Progenitor cell of endocrine pancreas (in vitro differentiated cells): ENCODE data around the gene EBNA1BP2. TPM values are rescaled to one million over a fixed set of nuclear protein-coding genes. Genes with fewer than 3 reads are reported as not detected.
A peak's percentile ranks its signal among the peaks of the same experiment; 100 is the strongest.

ENCODE experiments used
- DNase-seq: peaks from one replicate; pipeline ENCODE4 v3.0.0; 2021; ENCODE audit warnings: low spot score; ENCODE audit not compliant: unreplicated experiment
- H3K27ac Mint-ChIP-seq: 2 replicates; pipeline ENCODE4 v1.8.0; 2021; ENCODE audit warnings: mild to moderate bottlenecking, moderate library complexity, mixed read lengths
- H3K27me3 Mint-ChIP-seq: 2 replicates; pipeline ENCODE4 v1.8.0; 2021; ENCODE audit warnings: mixed read lengths
- H3K36me3 Mint-ChIP-seq: 2 replicates; pipeline ENCODE4 v1.8.0; 2022; ENCODE audit warnings: mixed read lengths; ENCODE audit not compliant: insufficient read depth
- H3K4me1 Mint-ChIP-seq: 2 replicates; pipeline ENCODE4 v1.8.0; 2021; ENCODE audit warnings: low read depth, mixed read lengths
- H3K4me3 Mint-ChIP-seq: 2 replicates; pipeline ENCODE4 v1.8.0; 2021; ENCODE audit warnings: low read depth, mild to moderate bottlenecking, moderate library complexity, mixed read lengths
- H3K9me3 Mint-ChIP-seq: 2 replicates; pipeline ENCODE4 v1.8.0; 2021; ENCODE audit warnings: low read depth, mixed read lengths
- long read RNA-seq: library from polyadenylated mRNA; unstranded; transcript quantifications from one replicate; pipeline ENCODE4 v2.0.0, GENCODE V29; 2020
- total RNA-seq: library from RNA; stranded (reverse); gene quantifications from 2 replicates; pipeline ENCODE4 v1.2.1, GENCODE V29; 2021
- TF ChIP-seq, protein P1 (sequence below): fragments of 200-600 bp; sonication (generic); IDR thresholded peaks from one replicate; pipeline ENCODE4 v1.5.0; 2021; ENCODE audit warnings: antibody characterized with exemption, mild to moderate bottlenecking; ENCODE audit not compliant: unreplicated experiment

Gene EBNA1BP2, protein sequence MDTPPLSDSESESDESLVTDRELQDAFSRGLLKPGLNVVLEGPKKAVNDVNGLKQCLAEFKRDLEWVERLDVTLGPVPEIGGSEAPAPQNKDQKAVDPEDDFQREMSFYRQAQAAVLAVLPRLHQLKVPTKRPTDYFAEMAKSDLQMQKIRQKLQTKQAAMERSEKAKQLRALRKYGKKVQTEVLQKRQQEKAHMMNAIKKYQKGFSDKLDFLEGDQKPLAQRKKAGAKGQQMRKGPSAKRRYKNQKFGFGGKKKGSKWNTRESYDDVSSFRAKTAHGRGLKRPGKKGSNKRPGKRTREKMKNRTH
- 48.8 and 51.7 TPM in 2 replicates for total RNA-seq
- long read RNA-seq, transcript EBNA1BP2-201 (9 exons, 1,322 nt), result major isoform, 52 of 68 reads
- long read RNA-seq, partial matches to known transcripts, result 3 of 68 reads
- long read RNA-seq, other reads (novel, unspliced or antisense), result 10 of 68 reads

DNA sequence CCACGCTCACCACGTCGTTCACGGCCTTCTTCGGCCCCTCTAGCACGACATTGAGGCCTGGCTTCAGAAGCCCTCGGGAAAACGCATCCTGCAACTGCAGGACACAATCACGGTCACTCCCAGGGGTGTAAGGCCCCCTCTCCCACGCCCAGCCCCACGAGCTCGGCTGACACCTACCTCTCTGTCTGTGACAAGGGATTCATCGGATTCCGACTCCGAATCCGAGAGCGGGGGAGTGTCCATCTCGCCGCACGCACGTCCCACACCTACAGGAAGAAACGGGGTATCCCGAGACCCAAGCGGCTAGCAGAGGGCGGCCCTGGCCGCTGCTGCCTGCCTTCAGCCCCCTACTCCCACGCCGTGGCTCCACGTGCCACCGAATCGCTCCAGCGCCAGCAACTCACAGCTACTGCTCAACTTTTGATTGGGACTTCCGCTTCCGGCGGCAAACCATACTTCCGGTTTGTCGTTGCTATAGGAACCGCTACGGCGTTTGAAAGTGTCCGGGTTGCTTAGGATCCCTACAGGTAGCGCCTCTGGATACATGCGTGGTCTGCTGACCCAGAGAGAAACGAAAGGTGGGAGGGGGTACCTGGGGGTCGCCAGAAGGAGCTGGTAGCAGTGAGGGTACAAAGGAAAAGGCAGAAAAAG is at the start of gene EBNA1BP2, which contains the start of gene CFAP57:
Gene EBNA1BP2, minus strand, starts transcription at position 415 of the 651 bp plus-strand sequence. Its CDS starts 172 bp downstream, at position 243.
Gene CFAP57, plus strand, starts transcription at position 455 of the 651 bp plus-strand sequence. CDS start 424 bp downstream, outside the sequence.
- Mint-ChIP-seq H3K4me3 (peak within 1 kb of the TSS; percentile 98), H3K27me3 (peaks cover 12% of the 10 kb centered on the region), H3K27ac (peak within 1 kb of the TSS; percentile 91), H3K4me1 (peaks cover 11% of the 10 kb centered on the region), H3K9me3 (no peaks in the 10 kb centered on the region), H3K36me3 (peaks cover 11% of the 10 kb centered on the region)
- TF ChIP-seq, protein P1, sequence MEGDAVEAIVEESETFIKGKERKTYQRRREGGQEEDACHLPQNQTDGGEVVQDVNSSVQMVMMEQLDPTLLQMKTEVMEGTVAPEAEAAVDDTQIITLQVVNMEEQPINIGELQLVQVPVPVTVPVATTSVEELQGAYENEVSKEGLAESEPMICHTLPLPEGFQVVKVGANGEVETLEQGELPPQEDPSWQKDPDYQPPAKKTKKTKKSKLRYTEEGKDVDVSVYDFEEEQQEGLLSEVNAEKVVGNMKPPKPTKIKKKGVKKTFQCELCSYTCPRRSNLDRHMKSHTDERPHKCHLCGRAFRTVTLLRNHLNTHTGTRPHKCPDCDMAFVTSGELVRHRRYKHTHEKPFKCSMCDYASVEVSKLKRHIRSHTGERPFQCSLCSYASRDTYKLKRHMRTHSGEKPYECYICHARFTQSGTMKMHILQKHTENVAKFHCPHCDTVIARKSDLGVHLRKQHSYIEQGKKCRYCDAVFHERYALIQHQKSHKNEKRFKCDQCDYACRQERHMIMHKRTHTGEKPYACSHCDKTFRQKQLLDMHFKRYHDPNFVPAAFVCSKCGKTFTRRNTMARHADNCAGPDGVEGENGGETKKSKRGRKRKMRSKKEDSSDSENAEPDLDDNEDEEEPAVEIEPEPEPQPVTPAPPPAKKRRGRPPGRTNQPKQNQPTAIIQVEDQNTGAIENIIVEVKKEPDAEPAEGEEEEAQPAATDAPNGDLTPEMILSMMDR, result no peak
- DNase-seq, result peak; percentile 63

DNA sequence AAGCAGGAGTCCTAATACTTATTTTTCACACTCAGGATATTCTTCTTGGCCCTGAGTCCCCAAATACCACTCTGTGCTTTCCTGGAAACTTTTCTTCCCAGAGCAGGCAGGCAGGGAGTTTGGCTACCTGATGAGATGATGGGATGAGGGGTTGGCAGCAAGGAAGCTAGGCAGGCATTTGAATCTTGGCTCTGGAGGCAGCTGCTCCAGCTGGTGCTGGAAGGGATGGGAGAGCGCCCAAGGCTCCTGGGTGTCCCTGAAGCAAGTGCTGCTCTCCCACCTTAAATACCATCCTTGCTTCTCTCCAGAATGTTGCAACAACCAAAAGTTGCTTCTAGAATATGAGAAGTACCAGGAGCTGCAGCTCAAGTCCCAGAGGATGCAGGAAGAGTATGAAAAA is 49.7 kb upstream of the EBNA1BP2 start:
- no peak overlapping the region for H3K27ac Mint-ChIP-seq
- no peak for DNase-seq
- no peaks in the 10 kb centered on the region for H3K36me3 Mint-ChIP-seq
- peaks cover 8% of the 10 kb centered on the region for H3K27me3 Mint-ChIP-seq
- H3K4me1 Mint-ChIP-seq, result no peaks in the 10 kb centered on the region
- H3K9me3 Mint-ChIP-seq, result no peaks in the 10 kb centered on the region
- no peak overlapping the region for H3K4me3 Mint-ChIP-seq
- TF ChIP-seq, protein P1, result no peak

DNA sequence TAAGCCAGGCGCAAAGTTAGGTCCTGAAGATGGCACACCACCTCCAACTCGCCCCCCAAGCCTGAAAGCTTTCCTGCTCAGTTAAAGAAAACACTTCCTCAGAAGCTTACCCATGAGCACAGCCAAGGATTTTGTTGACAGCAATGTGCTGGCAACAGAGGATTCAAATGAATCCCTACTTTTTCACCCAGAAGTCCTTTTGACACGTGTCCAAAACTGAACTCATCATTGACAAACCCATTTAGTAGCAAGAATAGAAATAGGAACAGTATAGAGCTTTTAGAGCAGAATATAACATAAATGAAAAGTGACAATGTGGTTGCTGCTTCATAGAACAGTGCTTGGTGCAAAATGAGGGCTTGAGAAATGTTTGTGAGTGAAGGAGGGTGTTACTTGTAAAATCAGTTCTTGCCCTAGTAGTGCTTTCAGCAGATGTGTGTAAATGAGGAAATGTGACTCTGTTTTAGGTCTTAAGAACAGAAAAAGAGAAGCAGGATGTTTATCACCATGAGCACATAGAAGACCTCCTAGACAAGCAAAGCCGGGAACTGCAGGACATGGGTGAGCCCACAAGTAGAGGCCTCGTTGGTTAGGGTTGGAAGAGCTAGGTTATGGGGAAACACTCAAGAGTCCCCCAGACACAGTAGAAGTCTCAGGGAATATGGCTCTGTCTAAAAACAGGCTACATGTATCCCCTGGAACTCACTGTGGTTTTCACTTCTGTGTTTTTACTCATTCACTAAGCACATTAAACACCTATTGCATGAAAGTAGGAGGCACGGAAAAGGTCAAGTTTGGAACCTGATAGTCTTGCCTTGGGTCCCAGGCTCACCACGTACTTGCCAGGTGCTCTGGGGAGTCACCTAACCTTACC is 49.1 kb upstream of the EBNA1BP2 start:
- no peak for DNase-seq
- peaks cover 8% of the 10 kb centered on the region for H3K27me3 Mint-ChIP-seq
- H3K27ac Mint-ChIP-seq, result no peak overlapping the region
- no peaks in the 10 kb centered on the region for H3K9me3 Mint-ChIP-seq
- H3K4me1 Mint-ChIP-seq, result no peaks in the 10 kb centered on the region
- TF ChIP-seq, protein P1, result no peak
- no peaks in the 10 kb centered on the region for H3K36me3 Mint-ChIP-seq
- H3K4me3 Mint-ChIP-seq, result no peak overlapping the region

DNA sequence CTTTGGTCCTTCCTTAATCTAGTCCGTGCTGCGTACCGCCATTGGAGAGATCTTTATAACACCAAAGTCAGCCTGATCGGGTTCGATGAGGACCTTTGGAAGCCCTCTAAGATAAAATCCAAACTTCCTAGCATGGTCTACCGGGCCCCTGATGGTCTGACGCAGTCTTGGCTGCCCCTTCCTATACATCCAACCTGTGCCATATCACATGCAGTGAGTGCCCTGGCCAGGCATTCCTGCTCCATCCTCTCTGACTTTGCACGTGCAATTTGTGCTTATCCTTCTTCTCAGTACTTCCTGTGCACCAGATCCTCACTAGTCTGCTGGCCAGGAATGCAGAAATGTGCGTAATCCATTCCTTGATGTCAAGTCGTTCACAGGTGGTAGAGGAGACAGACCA is 45.7 kb upstream of the EBNA1BP2 start:
- H3K4me3 Mint-ChIP-seq, result no peak overlapping the region
- TF ChIP-seq, protein P1, result no peak
- H3K9me3 Mint-ChIP-seq, result no peaks in the 10 kb centered on the region
- H3K4me1 Mint-ChIP-seq, result peaks cover 3% of the 10 kb centered on the region
- H3K36me3 Mint-ChIP-seq, result no peaks in the 10 kb centered on the region
- DNase-seq, result no peak
- H3K27me3 Mint-ChIP-seq, result peaks cover 5% of the 10 kb centered on the region
- no peak overlapping the region for H3K27ac Mint-ChIP-seq
